Measurements from ENCODE around the gene GRIK4. TPM values are rescaled to one million over a fixed set of nuclear protein-coding genes. Genes with fewer than 3 reads are reported as not detected.
"Not testable (repeated sequence)": the region's sequence is repeated elsewhere in the genome, so short reads cannot be mapped to it uniquely, and the experiment has no call there.

Gene GRIK4
- total RNA-seq, 1 experiment from 2014 or later = not detected

DNA sequence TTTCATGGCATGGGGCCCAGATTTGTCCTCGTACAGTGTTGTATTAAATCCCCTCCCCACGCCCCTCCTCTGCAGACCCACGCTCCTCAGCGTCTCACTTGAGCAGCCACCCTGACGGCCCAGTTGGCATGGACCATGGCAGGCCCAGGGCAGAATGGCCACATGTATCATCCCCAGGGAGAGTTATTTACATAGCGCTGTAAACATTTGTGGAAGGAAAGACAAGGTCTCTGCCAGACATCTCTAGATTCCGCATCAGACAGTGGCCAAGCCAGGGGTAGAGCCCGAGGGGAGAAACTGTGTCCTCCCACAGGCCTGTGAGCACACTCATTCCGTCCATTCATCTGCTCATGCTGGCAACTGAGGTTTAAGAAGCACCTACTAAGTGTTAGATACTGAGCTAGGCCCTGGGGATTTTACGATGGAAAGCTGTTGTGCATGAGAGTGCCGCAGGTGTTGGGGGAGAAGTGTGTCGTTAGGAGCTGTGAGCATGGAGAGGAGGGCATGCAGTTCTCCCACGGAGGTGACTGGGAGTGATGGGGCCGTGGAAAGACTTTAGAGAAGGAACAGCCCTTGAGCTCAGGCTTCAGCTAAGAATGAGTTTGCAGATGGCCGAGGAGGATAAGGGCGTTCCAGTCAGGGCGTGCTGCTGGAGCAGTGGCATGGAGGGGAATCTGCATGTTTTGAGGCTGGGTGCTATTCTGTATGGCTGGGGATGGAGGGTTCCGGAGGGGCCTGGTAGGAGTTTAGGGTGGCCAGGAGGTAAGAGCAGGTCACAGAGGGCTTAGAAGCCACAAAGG lies 94.9 kb downstream of the GRIK4 start:
- DNase-seq (ENCODE audit: low read depth) = no peak

DNA sequence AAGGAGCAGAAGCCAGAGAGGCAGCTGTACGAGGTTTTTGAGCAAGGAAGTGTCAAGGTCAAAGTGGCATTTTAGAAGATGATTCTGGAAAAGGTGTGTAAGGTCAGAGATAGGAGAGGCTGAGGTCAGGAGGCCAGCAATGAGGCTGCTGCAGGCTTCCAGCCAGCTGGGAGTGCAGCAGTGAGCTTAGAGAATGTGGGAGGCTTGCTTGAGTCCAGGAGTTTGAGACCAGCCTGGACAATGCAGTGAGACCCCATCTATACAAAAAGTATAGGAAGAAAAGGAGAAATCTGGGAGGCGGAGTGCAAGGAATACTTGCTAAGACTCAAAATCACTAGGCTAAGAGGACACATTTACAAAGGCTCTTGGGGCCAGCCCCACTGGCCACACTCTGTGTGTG lies 96.5 kb downstream of the GRIK4 start:
- DNase-seq (ENCODE audit: low read depth) = no peak

DNA sequence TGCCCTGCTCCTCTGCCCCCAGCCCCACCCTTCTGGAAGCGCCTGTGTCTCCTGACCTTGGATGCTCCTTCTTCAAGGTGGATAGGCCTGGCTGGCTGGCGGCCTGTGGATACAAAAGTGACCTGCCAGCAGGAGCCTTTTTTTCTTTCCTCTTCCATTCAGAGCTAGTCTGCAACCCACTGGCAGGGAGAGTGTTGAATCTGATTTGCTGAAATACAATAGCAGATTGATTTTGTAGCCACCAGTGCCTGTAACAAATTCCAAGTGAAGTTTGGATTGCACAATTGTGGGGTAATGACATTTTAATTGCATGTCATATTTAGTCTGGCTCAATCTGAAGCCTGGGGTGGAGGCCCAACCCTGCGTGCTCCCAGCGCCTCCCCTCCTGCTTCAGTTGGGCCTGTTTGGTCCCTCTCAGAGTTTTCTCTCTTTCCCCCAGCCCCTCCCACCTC lies 97.2 kb downstream of the GRIK4 start:
- no peak for DNase-seq (ENCODE audit: low read depth)

DNA sequence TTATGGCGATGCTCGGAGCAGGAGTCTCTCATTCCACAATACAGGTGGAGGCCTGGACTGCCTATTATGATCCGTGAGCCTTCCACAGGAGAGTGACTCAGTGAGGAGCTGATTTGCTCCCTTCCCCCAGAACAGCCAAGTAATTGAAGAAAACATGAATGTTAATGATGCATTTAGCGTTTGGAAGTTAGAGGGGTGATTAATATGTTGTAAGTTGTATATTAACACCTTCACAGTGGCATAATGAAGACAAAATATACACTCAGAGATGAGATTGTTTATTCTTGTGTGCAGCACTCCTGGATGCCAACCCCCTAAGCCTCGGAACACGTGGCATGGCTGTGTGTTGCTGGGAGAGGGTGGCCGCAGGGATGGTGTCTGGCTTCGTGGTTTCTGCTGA lies 98.6 kb downstream of the GRIK4 start:
- DNase-seq (ENCODE audit: low read depth) = no peak

DNA sequence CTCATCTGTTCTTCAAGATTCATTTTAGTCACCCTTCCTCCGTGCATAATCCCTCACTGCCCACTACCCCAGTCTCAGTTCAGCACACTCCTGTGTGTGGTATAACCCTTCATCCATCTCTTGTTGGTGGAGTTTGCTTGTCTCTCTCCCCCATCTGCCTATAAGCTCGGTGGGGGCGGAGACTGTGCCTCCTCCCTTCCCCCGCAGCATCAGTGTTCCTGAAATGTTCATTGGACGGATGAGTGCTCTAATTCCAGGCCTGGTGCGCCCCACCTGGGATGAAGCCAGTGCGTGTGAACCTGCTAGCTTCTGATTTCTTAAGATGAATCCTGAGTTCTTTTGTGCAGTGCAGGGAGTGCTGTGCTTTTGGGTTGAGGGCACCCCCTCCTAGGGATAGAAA lies 100.0 kb downstream of the GRIK4 start:
- DNase-seq (ENCODE audit: low read depth) = no peak

DNA sequence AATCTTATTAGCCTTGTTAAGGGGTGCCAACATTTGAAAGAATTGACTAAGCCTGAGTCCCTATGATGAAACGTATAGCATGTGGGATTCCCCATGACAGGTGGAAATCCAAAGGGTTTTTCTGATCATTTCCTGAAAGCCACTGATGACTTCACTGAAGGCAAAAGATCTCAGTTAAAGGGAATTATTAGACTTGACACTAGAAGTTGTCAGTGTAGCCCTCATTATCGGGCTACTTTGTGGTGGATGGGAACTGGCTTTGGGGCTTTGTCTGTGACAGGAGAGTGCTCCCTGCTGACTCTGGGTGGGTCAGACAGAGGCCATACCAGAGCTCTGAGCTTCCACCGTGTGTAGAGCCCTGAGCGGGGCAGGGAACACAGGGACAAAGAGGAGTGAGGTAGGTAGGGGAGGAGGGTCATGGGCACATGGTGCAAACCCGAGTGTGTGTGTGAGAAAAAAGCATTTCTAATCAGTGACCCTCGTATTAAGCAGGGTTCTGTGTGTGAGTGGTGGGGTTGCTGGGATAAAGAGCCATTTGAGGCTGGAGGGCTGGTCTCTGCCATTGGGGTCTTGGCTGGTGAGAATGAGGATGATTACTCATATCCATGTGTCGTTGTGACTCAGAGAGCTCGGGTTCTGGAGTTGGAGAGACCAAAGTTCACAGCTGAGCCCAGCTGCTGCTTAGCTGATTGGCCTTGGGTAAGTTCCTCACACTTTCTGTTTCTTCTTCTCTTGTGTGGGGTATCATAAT lies 101.1 kb downstream of the GRIK4 start:
- peak; percentile 20 for DNase-seq (ENCODE audit: low read depth)

DNA sequence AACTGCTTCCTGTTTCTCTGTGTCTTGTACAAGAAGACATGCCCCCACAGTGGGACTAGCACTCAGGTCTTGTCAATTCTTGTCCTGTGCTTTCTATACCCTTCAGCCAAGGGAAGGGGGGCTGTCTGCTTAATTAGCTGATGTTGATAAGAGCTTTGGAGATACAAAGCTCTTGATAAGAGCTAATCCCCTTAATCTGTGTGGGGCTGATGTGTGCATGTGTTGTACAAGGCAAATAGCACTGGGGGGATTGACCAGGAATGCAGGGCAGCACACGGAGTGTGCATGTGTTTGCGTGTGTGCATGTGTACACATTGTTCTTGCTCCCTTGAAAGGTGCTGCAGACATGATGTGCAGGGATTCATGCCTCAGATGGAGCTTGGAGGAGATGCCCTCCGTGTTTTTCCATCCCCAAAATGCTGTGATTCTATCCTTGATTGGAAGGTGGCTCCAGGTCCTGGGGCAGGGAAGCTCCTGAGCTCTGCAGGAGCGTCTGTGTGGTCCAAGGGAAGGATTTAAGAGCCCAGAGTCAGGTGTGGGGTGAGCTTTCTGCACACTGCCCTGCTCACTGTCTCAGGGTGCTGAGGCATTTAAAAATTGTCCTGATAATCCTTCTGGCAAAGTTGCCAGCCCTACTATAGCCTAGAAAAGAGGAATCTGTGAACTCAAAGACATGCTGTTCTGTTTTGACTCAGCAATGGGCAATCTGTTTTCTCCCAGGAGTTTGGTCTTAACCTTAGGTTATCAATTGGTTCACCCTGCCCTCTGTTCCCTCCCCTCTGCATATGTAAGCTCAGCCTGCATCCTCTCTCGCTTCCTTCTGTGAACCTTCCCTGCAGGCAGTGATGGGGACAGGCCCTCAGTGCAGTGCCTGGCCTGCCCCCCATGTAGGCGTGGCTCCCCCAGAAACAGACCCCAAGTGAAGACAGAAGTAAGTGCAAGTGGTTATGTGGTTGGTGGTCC lies 102.0 kb downstream of the GRIK4 start:
- DNase-seq (ENCODE audit: low read depth) = no peak

DNA sequence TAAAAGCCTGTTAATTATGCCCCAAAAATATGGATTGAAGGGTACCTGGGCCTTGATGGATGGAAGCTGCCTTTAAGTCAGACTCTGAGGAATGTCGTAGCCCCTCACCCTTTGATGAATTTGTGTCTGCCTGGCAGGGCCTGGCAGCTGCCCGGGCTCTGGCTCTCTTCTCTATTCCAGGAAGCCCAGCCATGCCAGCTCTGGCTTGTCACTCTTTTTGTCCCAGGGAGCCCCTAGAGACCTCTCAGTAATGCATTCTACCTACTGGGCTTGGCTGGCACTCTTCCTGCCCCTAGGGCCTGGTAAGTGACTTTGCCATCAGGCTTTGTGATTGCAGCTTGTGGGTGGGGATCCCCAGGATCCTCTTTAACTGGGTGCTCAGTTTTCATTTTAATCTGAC lies 103.8 kb downstream of the GRIK4 start:
- no peak for DNase-seq (ENCODE audit: low read depth)

DNA sequence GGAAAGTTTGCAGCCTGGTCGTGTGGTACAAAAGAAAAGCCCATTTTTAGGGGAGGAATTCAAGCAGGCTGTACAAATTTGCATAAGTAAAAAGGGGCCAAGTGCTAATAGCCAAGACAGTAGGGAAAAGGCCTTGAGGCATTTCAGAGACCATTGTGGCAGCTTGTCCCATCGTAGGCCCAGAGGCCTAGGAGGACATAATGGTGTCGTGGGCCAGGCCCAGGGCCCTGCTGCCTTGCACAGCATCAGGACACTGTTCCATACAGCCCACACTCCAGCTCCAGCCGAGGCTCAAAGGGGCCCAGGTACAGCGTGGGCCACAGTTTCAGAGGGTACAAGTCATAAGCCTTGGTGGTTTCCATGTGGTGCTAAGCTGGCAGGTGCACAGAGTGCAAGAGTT lies 106.9 kb downstream of the GRIK4 start:
- DNase-seq (ENCODE audit: low read depth) = no peak

DNA sequence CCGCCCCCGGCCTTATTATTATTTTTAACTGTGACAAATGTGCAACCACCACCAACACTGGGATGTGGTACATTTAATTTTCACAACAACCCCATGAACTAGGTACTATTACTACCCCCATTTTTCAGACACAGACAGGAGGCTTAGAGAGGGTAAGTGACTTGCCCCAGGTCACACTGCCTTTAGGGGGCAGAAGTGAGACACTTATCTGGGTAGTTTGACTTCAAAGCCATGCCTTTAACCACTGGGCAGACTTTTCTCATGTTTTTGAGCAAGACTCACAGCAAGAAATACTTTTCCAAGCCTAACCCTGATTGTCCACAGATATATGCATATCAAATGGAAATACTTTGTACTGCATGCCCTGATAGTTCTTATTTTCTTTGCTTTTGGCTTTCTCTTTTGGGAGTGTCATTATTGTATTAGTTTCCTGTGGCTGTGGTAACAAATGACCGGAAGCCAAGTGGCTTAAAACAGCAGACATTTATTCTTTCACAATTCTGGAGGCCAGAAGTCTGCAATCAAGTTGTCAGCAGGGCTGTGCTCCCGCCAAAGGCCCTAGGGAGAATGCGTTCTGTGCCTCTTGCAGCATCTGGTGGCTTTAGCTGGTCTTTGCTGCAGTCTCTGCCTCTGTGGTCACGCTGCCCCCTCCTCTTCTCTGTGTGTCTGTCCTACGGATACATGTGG lies 110.8 kb downstream of the GRIK4 start:
- no peak for DNase-seq (ENCODE audit: low read depth)

DNA sequence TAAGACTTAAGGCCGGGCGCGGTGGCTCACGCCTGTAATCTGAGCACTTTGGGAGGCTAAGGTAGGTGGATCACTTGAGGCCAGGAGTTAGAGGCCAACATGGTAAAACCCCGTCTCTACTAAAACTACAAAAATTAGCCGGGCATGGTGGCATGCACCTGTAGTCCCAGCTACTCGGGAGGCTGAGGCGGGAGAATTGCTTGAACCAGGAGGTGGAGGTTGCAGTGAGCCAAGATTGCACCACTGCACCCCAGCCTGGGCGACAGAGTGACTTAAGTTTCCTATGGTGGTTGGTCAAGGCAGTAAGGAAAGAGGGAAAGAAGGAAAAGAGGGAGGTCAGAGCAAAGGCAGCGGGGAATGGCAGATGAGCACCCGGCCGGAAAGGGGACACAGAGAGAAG lies 113.4 kb downstream of the GRIK4 start:
- not testable (repeated sequence) for DNase-seq (ENCODE audit: low read depth)

DNA sequence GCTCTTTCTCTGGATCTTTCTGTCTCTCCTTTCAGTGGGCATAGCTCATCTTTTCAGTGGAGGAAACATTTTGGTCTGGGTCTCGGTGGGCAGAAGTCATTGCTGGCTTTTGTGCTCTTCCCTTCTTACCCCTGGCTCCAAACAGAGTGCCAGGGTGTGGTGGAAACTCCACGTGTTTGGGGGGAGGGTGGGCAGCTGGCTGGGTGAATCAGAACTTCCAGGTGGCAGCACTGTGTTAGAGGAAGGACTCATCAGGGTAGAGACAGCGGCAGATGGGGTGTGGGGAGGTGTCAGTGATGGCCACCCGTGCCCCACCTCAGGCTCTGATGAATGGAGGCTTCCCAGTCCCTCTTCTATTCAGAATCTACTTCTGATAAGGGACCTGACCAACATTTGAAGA lies 114.0 kb downstream of the GRIK4 start:
- no peak for DNase-seq (ENCODE audit: low read depth)

DNA sequence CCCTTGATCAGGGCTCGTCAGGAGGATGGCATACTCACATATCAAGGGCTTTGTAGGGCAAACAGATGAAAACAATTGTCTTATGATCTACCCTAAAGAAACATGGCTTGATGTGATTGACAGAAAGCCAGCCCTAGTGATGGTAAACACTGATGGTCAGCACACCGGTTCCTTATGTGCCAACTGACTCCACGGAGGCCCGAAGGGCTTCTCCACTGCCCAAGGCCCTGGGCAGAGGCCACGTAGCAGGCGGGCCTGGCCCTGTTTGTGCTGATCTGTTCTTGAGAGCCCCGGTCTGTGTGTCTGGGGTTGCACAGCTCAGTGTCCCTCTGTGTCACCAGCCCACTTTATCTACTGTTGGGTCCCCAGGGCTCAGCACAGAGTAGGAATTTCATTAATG lies 115.2 kb downstream of the GRIK4 start:
- no peak for DNase-seq (ENCODE audit: low read depth)

DNA sequence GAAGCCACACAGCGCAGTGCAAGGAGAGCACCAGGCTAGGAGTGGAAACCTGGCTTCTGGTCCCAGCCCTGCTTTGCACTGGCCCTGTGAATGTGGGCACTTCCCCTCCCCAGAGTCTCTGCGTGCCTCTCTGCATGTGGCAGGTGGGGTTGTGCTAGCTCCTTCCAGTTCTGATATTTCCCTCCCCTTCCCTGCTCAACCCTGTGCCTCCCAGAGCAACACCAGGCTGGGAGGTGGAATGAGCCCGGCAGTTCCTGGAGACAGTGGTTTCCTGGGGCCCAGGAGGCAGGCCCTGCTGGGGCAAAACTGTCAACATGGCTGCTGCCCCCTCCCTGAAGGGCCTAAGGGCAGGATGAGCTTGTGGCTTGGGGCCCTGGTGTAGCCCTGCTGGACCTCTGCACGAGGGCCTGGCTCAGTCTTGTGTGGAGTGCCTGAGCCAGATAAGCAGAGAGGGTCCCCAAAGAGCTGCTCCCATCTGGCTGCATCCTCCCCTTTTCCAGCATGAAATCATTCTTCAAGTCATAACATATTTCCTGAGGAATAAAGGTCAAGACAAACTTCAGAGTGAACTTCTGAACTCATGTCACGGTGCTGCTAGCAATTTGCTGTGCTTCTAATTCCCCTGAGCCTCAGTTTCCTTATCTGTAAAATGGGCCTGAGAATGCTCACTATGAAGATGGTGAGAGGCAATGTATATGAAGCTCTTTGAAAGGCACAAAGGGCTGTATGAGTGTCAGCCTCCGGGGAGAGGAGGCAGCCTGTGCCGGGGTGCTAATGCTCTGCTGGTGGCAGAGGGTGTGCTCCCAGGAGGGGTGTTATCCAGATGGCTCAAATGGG lies 116.0 kb downstream of the GRIK4 start:
- DNase-seq (ENCODE audit: low read depth) = no peak

DNA sequence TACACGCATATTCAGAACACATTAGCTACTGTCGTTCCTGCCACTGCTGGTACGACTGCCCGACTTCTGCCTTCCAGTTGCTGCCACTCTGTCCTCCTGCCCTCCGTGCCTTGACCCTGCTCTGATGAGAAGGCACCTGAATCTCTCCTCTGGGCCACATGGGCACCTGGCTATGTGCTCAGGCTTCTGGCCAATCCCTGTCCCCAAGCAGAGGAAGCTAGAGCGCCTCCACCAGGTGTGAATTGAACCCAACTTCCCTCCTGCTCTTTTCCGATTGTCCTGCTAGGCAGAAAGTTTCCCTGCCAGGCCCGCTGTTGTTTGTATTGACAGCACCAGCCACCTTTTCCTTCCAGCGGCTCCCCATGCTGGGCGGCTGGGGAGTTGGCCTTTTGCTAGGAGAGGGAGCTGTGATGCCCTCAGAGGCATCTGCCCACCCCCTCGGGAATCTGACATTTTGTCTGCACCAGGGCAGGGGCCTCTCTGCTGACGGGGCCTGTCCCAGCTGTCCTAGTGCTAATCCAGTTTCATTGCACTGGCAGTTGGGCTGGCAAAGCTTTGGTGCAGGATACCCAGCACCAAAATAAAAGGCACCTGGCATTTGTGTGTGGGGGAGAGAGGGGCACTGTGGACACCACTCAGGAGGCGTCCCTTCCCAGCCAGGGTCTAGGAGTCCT lies 118.0 kb downstream of the GRIK4 start:
- no peak for DNase-seq (ENCODE audit: low read depth)

DNA sequence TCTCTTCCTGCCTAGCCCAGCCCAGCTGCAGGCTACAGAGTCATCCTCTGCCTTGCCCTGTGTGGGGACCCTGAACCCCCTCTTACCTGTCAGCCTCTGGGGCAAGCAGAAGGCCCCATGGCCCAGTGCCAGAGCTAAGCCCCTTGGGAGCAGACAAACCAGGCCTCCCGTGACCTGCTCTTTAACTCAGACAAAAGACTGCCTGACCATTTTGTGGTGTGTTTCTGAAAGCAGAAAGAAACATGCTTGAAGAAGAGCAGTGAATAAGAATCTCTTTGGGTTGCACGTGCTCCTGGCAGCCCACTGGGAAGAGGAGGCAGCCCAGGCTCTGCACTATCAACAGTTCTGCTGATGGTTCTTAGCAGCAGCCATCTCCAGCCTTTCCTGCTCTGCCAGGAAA lies 118.6 kb downstream of the GRIK4 start:
- DNase-seq (ENCODE audit: low read depth) = no peak

DNA sequence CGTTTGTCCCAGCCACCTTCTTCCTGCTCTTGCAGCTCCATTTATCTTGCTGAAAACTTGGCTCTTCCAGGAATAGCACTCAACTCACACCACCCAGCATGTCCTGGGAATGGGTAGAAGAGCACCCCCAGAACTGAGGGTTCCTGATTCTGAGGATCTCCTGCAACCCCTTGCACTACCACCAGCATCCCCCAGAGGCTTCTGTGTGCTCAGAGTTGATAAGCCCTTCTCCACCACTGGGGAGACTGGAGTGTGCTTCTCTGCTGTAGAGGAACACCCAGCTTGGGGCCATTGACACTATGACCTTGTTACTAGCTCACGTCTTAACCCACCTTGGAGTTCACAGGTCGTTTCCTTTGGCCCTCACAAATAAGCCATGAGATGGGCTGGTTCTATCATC lies 121.0 kb downstream of the GRIK4 start:
- DNase-seq (ENCODE audit: low read depth) = no peak

DNA sequence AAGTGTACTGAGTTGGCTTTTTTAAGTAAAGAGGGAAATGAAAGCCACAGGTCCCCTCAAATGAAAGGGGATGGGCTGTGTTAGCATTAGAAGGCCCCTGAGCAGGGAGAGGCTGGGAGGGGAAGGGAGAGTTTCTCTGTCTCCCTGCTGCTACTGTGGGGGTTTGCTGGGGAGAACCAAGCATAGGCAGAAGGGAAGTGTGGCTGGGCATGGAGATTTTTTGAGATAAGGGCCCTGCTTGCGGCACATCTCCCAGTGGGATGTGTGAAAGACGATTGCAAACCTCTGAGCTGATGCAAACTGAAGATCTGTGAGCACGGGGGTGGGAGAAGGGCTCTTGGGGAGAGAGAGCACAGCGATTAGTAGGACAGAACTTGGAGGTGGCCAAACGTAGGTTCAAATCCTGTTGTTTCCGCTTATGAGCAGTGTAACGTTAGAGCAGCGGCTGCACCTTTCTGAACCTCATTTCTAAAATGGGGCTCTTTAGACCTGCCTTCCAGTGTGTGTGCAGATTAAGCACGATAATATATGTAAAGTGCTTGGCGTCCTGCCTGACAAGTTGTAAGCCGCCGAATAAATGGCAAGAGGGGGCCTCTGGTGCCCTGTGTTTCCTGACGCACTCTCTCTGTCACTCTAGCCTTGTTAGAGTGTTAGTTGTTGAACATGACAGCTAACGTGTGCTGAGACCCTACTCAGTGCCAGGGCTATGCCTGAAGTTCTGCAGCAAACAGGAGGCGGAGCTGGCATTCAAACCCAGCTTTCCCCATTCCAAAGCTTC lies 122.3 kb downstream of the GRIK4 start:
- DNase-seq (ENCODE audit: low read depth) = no peak

DNA sequence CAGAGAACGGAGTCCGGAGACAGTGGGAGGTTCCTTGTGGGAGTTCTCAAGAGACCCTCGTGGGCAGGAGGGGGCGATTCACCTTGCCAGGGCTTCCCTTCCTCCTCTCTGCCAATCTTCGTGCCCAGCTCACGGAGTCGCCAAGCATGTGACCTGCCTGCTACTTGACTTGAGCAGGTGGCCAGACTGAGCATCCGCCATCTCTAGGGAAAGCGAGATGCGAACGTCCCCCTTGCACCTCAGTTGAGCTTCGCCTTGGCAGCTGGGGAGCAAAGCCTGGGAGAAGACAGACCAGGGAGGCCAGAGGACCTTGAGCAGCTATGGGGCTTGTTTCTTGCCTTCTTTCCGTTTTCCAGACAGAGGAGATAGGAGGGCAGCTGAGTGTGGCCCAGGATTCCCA lies 123.2 kb downstream of the GRIK4 start:
- no peak for DNase-seq (ENCODE audit: low read depth)

Data from RPMI7951 (cell line).